ENCODE data around the gene PAK5.

The PAK5 gene

DNA sequence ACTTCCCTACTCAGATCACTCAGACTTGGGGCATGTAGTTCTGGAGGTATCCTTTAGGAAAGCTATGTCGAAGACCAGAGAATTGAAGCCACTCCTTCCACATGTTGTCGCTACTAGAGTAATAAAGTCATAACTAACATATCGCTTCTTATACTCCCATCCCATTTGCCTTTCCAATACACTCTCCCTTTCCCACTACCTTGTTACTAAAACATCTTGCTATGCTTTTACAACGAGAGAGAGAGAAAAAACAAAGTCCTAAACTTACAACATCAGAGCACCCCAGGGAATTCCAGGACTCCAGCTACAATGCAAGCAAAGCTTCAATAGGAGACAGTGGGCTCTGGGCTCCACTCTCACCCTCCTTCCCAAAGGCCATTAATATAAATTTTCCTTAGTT is 329.6 kb downstream of the PAK5 start:
- TF ChIP-seq, protein P1, sequence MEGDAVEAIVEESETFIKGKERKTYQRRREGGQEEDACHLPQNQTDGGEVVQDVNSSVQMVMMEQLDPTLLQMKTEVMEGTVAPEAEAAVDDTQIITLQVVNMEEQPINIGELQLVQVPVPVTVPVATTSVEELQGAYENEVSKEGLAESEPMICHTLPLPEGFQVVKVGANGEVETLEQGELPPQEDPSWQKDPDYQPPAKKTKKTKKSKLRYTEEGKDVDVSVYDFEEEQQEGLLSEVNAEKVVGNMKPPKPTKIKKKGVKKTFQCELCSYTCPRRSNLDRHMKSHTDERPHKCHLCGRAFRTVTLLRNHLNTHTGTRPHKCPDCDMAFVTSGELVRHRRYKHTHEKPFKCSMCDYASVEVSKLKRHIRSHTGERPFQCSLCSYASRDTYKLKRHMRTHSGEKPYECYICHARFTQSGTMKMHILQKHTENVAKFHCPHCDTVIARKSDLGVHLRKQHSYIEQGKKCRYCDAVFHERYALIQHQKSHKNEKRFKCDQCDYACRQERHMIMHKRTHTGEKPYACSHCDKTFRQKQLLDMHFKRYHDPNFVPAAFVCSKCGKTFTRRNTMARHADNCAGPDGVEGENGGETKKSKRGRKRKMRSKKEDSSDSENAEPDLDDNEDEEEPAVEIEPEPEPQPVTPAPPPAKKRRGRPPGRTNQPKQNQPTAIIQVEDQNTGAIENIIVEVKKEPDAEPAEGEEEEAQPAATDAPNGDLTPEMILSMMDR (conservative IDR thresholded peaks at IDR 0.05; ENCODE audit: control insufficient read depth, insufficient read depth, low read depth, low read length): no peak
- DNase-seq (ENCODE audit: low read depth): no peak
- H3K4me3 ChIP-seq (ENCODE audit: control insufficient read depth, low read depth, low read length): no peak overlapping the region

DNA sequence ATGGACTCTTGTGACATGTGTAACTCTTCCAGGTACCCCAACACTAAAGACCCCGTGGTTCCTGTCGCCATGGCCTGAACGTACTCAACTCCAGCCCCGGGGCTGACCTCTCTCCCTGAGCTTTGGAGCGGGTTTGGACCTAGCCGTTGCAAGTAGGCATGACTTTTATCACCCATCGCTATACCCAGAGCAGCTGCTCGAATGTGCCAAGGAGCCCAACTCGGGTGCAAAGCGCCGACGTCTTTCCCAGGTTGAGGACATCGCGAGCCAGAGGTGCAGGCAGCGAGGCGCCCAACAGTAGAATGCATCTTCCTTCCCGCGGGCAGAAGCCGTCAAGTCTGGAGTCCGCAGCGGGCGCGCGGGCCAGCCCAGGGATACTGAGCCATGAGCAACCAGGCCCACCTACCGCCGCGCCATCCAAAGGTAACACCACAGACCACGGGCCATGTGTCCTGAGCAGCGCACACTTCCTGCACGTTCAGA is 330.1 kb downstream of the PAK5 start:
- no peak for DNase-seq (ENCODE audit: low read depth)
- TF ChIP-seq, protein P1 (conservative IDR thresholded peaks at IDR 0.05; ENCODE audit: control insufficient read depth, insufficient read depth, low read depth, low read length): no peak
- no peak overlapping the region for H3K4me3 ChIP-seq (ENCODE audit: control insufficient read depth, low read depth, low read length)

DNA sequence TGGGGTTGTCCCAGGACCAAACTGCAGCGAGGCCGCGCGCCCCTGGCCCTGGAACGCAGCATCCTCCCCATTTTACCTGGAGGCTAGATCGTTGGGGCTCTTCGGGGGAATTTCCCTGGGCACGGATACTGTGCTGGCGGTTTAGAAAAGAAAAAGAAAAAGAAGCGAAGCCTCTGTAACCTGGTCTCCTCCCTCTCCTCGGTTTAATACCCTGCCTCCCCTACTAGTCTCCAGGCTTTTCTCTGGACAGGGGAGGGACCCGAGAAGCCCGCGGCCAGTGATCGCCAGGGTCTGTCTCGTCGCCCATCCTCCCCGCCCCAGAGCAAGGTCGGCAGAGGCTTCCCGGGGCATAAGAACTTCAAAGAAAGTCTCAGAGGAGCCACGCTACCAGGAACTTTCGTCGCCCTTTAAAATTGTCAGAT is 330.6 kb downstream of the PAK5 start:
- no peak overlapping the region for H3K4me3 ChIP-seq (ENCODE audit: control insufficient read depth, low read depth, low read length)
- DNase-seq (ENCODE audit: low read depth): no peak
- TF ChIP-seq, protein P1 (conservative IDR thresholded peaks at IDR 0.05; ENCODE audit: control insufficient read depth, insufficient read depth, low read depth, low read length): no peak

DNA sequence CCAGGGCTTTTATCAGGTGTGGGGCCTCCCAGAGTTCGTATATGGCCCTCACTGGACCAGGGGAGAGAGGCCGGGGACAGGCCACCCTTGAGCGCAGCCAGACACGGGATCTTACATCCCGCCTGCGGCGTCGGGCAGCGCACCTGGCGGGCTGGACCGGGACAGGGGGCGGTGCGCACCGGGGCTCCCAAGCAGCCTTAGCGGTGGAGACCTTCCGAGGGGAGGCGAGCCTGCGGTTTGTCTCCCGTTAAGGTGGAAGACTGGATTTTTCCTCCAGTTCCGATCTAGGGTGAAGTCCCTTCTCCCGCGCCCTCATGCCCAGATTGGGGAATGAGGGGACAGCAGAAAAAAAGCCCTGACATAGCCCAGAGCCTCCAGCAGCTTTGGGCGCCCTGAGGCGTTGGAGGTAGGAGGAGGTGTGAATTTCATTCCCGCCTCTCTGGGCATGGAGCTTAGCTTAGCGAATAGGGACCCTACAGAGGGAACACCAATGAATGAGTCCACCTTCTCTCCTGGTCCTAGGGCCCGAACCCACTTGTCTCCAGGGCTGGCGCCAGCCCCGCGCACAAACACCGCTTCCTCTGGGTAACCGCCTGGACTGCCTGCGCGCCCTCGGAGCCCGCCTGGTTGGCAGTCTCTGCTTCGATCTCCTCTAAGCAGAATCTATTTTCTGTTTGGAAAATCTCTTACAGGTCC is 331.2 kb downstream of the PAK5 start:
- TF ChIP-seq, protein P1 (conservative IDR thresholded peaks at IDR 0.05; ENCODE audit: control insufficient read depth, insufficient read depth, low read depth, low read length): no peak
- H3K4me3 ChIP-seq (ENCODE audit: control insufficient read depth, low read depth, low read length): no peak overlapping the region
- DNase-seq (ENCODE audit: low read depth): no peak

DNA sequence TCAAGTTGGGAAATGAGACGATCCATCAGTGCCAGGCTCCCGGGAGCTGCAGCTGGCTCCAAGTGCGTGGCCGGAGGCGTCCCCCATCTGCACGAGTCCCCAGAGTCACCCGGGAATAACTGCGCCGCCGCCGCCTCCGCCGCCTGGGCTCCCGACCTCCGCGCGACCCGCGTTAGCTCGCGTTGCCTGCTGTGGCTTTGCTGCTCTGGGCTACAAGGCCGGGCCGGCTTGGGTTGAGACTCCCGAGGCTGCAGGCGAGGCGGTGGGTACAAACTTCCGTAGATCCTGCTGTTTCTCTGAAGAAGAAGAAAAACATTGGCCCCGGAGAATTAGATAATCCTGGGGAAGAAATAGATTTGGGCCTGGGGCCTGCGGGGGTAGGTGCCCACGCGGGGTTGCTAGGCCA is 331.9 kb downstream of the PAK5 start:
- no peak for DNase-seq (ENCODE audit: low read depth)
- TF ChIP-seq, protein P1 (conservative IDR thresholded peaks at IDR 0.05; ENCODE audit: control insufficient read depth, insufficient read depth, low read depth, low read length): no peak
- H3K4me3 ChIP-seq (ENCODE audit: control insufficient read depth, low read depth, low read length): no peak overlapping the region

DNA sequence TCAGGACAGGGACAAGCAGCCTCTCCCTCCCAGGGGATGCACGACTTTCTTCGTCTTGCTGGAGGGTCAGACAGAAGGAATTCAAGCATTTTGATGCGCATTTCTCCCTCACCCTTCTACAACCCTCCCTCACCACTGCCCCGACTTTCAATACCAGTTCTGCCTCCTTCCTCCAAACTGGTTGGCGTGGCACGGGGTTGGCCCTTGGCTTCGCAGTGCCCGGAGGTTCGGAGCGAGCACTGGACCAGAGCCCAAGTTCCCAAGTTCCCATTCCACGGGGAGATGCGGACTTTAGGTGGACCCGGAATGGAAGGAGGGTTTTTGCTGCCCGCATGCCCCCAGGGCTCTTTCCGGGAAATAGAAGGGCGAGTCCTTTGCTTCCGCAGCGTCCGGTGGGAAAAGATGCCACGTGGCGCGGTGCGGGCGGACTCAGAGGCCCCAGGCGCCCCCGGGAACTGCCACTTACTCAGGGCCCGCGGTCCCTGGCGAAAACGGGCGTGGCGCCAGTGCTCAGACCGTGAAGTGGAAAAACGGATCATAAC is 332.5 kb downstream of the PAK5 start:
- DNase-seq (ENCODE audit: low read depth): no peak
- TF ChIP-seq, protein P1 (conservative IDR thresholded peaks at IDR 0.05; ENCODE audit: control insufficient read depth, insufficient read depth, low read depth, low read length): no peak
- H3K4me3 ChIP-seq (ENCODE audit: control insufficient read depth, low read depth, low read length): no peak overlapping the region

All from fibroblast of mammary gland (primary cell).